GM19463 (cell line): ENCODE measurements around the gene DNAJC3.

ENCODE experiments used
- ATAC-seq: cut with Tn5 transposase; IDR thresholded peaks from one replicate; pipeline ENCODE4 v1.9.1; 2021; ENCODE audit warnings: mild to moderate bottlenecking, moderate library complexity; ENCODE audit not compliant: unreplicated experiment

Gene DNAJC3, protein sequence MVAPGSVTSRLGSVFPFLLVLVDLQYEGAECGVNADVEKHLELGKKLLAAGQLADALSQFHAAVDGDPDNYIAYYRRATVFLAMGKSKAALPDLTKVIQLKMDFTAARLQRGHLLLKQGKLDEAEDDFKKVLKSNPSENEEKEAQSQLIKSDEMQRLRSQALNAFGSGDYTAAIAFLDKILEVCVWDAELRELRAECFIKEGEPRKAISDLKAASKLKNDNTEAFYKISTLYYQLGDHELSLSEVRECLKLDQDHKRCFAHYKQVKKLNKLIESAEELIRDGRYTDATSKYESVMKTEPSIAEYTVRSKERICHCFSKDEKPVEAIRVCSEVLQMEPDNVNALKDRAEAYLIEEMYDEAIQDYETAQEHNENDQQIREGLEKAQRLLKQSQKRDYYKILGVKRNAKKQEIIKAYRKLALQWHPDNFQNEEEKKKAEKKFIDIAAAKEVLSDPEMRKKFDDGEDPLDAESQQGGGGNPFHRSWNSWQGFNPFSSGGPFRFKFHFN

GRCh38 chr13:95676762-95677563 is at the start of gene DNAJC3:
DNAJC3 (plus strand) TSS chr13:95677139; CDS start chr13:95677256, 117 bp downstream.
- ATAC-seq, result peak; percentile 93

- ATAC-seq, result no peak
Measured at GRCh38 chr13:95627590-95627989, 49.3 kb upstream of the DNAJC3 start.

DNA sequence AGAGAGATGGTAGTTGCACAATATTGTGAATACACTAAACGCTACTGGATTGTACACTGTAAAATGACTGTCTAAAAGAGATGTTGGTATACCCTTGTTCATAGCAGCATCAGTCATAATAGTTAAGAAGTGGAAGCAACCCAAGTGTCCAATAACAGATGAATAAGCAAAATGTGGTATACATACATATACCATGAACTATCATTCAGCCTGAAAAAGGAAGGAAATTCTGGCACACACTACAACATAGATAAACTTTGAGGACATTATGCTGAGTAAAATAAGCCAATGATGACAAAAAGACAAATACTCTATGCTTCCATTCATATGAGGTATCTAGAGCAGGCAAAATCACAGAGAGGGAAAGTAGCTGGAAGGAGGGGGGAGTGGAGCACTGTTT is 48.5 kb upstream of the DNAJC3 start:
- no peak for ATAC-seq

- no peak for ATAC-seq
Measured at GRCh38 chr13:95629071-95629470, 47.9 kb upstream of the DNAJC3 start.

DNA sequence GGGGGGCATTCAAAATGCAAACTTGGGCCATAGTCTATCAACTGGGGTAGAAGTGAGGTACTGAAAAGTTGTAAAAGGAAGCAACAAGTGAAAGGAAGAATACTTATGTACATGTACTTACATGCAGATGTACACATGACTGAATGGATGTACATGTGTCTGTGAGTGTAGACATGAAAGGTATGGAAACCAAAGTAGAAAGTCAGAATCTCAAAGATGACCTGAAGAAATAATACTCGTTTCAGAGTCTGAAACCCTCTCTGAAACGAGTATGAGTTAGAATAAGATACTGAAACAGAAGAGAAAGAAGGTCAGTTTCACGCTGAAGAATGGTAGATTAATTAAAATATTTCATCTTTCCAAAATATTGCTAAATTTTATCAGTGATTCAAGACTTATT is 46.3 kb upstream of the DNAJC3 start:
- ATAC-seq, result no peak

DNA sequence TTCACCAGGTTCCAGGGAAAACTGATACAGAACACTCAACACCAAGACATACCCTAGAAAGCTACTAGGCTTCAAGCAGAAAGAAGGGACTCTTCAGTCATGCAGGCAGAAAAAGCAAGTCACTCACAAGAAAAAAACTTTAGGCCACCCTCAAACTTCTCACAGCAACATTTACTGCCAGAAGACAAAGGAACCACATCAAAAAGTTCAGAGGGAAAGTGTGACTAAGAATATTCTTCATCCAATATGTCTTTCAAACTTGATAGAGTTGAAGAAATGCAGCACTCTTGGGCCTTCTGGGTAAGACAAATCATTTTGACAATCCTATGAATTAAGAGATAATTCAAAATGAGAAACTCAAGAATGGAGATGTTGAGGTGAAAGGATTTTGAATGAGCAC is 40.1 kb upstream of the DNAJC3 start:
- ATAC-seq, result no peak

DNA sequence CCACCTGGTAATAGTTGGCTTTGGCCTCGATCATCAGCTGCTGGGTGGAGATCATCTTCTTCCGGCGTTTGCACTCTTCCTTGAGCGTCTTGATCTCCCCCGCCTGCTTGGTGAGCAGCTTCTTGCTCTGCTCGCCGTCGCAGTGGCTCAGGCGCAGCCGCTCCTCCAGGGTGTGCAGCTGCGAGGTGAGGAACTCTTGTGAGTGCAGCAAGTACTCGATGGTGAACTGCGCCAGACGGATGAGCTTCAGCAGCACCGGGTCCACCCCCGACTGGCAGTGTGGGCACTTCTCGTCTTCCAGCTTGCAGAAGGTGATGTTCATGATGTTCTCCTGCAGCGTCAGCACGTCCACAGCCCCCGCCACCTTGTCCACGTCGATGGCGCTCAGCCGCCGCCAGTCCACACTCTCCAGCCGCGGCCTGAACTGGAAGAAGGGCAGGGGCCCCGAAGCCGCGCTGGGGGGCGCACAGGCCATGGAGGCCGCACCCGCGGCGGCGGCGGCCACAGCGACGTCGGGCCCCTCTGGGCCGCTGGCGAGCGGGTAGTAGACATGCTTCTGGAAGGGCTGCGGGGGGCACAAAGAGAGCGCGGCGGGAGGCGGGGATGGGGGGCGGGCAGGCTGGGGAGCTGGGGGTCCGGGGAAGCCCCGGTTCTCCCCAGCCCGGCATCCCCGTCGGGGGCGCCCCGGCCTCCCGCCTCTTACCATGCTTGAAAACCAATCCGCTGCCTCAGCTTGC is 35.5 kb upstream of the DNAJC3 start:
- ATAC-seq, result no peak

GRCh38 chr13:95642028-95642621 is 34.8 kb upstream of the DNAJC3 start:
- ATAC-seq, result peak; percentile 41

- no peak for ATAC-seq
Measured at GRCh38 chr13:95642999-95643398, 33.9 kb upstream of the DNAJC3 start.

DNA sequence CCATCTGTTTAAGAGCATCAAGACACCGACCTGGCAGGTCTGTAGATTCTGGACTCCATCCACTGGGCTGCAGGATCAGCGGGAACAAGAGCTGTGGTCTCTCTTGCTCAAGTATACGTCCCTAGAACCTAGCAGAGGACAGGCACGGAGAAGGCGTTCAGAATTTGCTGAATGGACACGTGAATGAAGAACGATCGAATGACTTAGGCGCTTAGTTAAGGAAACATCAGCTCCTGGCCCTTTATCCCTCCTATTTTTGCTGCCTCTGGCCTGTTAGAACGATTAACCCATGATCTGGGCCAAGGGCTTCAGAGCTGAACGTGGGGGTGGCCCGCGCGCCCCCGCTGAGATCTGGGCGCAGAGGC is 33.4 kb upstream of the DNAJC3 start:
- no peak for ATAC-seq

DNA sequence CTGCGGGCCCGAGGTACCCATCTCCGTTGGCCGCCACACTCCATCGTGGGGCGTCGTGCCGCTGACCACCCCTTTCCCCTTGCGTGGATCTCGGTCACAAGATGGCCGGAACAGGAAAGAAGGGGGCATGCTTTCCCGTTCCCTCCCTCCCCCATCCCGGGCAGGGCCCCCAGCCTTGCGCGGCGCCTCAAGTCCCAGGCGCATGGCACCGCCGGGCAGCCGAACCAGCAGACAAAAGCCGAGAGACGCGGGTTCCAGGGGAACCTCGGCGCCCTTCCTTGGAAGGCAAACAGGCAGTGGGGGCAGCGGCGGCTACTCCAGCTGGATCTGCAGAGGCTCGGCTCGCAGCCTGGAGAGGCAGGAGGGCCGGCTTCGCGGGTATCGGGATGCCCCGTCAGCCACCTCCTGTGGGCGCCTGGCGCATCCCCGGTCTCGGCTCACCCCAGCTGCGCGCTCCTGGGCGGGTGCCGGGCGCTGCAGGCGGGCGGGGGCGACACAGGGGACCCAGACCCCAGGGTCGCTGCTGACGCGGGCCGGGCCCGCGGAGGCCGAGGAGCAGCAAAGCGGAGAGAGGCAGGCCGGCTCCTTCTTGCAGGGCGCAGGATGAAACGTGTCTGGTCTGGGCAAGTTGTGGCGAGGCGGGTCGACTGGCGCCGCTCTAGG is 32.9 kb upstream of the DNAJC3 start:
- peak; percentile 36 for ATAC-seq

- ATAC-seq, result peak; percentile 57
Measured at GRCh38 chr13:95644601-95645052, 32.3 kb upstream of the DNAJC3 start, which contains the start of gene DZIP1. DZIP1 (minus strand) TSS chr13:95644706; CDS start chr13:95642029, 2,677 bp downstream.

DNA sequence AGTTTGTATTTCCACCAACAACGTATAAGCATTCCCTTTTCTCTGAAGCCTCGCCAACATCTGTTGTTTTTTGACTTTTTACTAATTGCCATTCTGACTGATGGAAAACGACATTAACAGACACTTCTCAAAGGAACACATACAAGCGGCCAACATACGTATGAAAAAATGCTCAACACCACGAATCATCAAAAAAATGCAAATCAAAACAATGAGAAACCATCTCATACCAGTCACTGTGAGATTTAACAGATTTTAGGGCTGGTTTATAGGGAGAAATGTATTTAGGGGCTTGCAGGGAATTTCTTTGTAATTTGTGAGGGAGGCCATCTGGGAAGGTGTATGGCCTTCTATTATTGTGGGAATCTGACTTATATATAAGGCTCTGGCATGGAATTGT is 29.6 kb upstream of the DNAJC3 start:
- no peak for ATAC-seq

GRCh38 chr13:95650696-95651095 is 26.2 kb upstream of the DNAJC3 start:
- no peak for ATAC-seq

GRCh38 chr13:95652244-95652764 is 24.6 kb upstream of the DNAJC3 start:
- ATAC-seq, result no peak

- no peak for ATAC-seq
Measured at GRCh38 chr13:95652821-95653220, 24.1 kb upstream of the DNAJC3 start.

GRCh38 chr13:95656386-95657015 is 20.4 kb upstream of the DNAJC3 start:
- ATAC-seq, result no peak

GRCh38 chr13:95659500-95659899 is 17.4 kb upstream of the DNAJC3 start:
- ATAC-seq, result no peak

GRCh38 chr13:95660981-95661581 is 15.9 kb upstream of the DNAJC3 start:
- ATAC-seq, result no peak
